Heart left ventricle (tissue), 13 donors: ENCODE measurements around the gene OBSL1.

Experiments
- CTCF ChIP-seq, 12 donors: fragments of 200-600 bp; sonication (generic) in 4 of 12; IDR thresholded peaks; one replicate each; pipeline versions ENCODE4 v1.5.0 to v1.8.0; 2018 to 2022; ENCODE audit warnings: antibody characterized with exemption in 12 of 12, mild to moderate bottlenecking in 5 of 12
- POLR2A ChIP-seq, 2 donors: fragments of 450-650 bp; IDR thresholded peaks; one replicate each; pipeline ENCODE4 v1.6.1; 2017; ENCODE audit warnings: antibody characterized with exemption in 2 of 2, mild to moderate bottlenecking in 2 of 2, moderate library complexity in 2 of 2
- donor health status: ischemic (EF 13 %, LVEDD 7.1; RV severe dilation, severe dysfunction).
- donor health status: DM: no; HTN: yes; CAD: no.
- donor health status: DM: no; HTN: no; CAD: no.
- donor health status: ischemic (EF 25% LVEDD 6.9; RV normal size, moderate dysfunction).
- donor health status: ischemic (EF 25% LVEDD 5.7; RV mildly dilated, moderate dysfunction).
- donor health status: ischemic (EF 35%, LVEDD 5.7; RV mildly dilated, moderate dysfunction).
- donor health status: nonischemic (EF 11% LVEDD 7.7; RV severe dilation, severe dysfunction).
- donor health status: DM: yes; HTN: yes; CAD: no.
- donor health status: PGD.
- donor health status: ischemic (EF 29% LVEDD 5.4; RV normal size, mild dysfunction).
- donor health status: nonischemic (EF 23%, LVEDD 6.1; RV moderate dilation, normal function).

GRCh38 chr2:219519526-219519916, 51.8 kb downstream of the OBSL1 start:
- TF ChIP-seq CTCF (IDR thresholded peaks at IDR 0.05) (no peak), POLR2A (IDR thresholded peaks at IDR 0.05) (no peak)
